GM19043 (cell line): ENCODE measurements around the gene FGF12.
A peak's percentile ranks its signal among the peaks of the same experiment; 100 is the strongest.

Experiments used
- ATAC-seq: cut with Tn5 transposase; IDR thresholded peaks from one replicate; pipeline ENCODE4 v1.9.1; 2021; ENCODE audit warnings: low read depth; ENCODE audit not compliant: unreplicated experiment

The FGF12 gene

GRCh38 chr3:192224634-192225155 is 502.6 kb downstream of the FGF12 start:
- ATAC-seq, result no peak

- no peak for ATAC-seq
Observed at GRCh38 chr3:192223815-192224214, 503.5 kb downstream of the FGF12 start.

GRCh38 chr3:192220915-192221314 is 506.4 kb downstream of the FGF12 start:
- ATAC-seq, result no peak

- no peak for ATAC-seq
Observed at GRCh38 chr3:192219926-192220325, 507.4 kb downstream of the FGF12 start.

GRCh38 chr3:192216067-192216466 is 511.3 kb downstream of the FGF12 start:
- no peak for ATAC-seq

- ATAC-seq, result no peak
Observed at GRCh38 chr3:192212979-192213378, 514.4 kb downstream of the FGF12 start.

- no peak for ATAC-seq
Observed at GRCh38 chr3:192212335-192212734, 515.0 kb downstream of the FGF12 start.

- ATAC-seq, result no peak
Observed at GRCh38 chr3:192207651-192208050, 519.7 kb downstream of the FGF12 start.

- no peak for ATAC-seq
Observed at GRCh38 chr3:192207239-192207638, 520.1 kb downstream of the FGF12 start.

- ATAC-seq, result no peak
Observed at GRCh38 chr3:192194085-192194484, 533.3 kb downstream of the FGF12 start.

GRCh38 chr3:192188218-192188835 is 539.0 kb downstream of the FGF12 start:
- ATAC-seq, result peak; percentile 89

- no peak for ATAC-seq
Observed at GRCh38 chr3:192187485-192188051, 539.8 kb downstream of the FGF12 start.

- ATAC-seq, result no peak
Observed at GRCh38 chr3:192186498-192186897, 540.8 kb downstream of the FGF12 start.

GRCh38 chr3:192186045-192186444 is 541.3 kb downstream of the FGF12 start:
- ATAC-seq, result no peak

GRCh38 chr3:192183109-192183508 is 544.2 kb downstream of the FGF12 start:
- ATAC-seq, result no peak

- ATAC-seq, result no peak
Observed at GRCh38 chr3:192181151-192181550, 546.2 kb downstream of the FGF12 start.

- no peak for ATAC-seq
Observed at GRCh38 chr3:192177383-192177782, 550.0 kb downstream of the FGF12 start.

- ATAC-seq, result no peak
Observed at GRCh38 chr3:192174283-192174682, 553.1 kb downstream of the FGF12 start.

- ATAC-seq, result no peak
Observed at GRCh38 chr3:192171213-192171612, 556.1 kb downstream of the FGF12 start.

- ATAC-seq, result no peak
Observed at GRCh38 chr3:192170659-192171058, 556.7 kb downstream of the FGF12 start.

GRCh38 chr3:192170031-192170430 is 557.3 kb downstream of the FGF12 start:
- ATAC-seq, result no peak

GRCh38 chr3:192169332-192169915 is 557.9 kb downstream of the FGF12 start:
- no peak for ATAC-seq
